ENCODE measurements around the gene FIP1L1. TPM values are rescaled to one million over a fixed set of nuclear protein-coding genes. Genes with fewer than 3 reads are reported as not detected.

Gene FIP1L1
- polyA plus RNA-seq, 6 donors from 2014 or later = 59.8 to 83.7 (median 71.0) TPM

DNA sequence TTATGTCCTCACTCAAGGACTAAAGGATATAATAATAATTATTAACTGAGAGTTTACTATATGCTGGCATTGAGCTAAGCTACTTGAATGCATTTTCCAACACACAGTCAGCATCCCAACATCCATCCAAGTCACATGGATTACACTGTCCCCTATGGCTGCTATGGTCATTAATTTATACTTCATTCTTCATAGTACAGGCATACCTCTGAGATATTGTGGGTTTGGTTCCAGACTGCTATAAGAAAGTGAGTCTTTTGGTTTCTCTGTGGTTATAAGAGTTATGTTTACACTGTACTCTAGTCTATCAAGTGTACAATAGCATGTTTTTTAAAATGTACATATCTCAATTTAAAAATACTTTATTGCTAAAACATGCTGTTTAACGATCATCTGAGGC lies 124.7 kb downstream of the FIP1L1 start:
- no peak for DNase-seq
- no peaks in the 10 kb centered on the region for H3K9me3 Mint-ChIP-seq
- no peak overlapping the region for H3K27ac Mint-ChIP-seq
- peaks cover 0 to 8% (median 0%) of the 10 kb centered on the region in 3 donors for H3K27me3 Mint-ChIP-seq
- no peaks in the 10 kb centered on the region for H3K4me1 Mint-ChIP-seq
- H3K36me3 Mint-ChIP-seq = no peaks in the 10 kb centered on the region
- no peak for ATAC-seq (ENCODE audit: low read depth in 2 of 2)
- H3K4me3 Mint-ChIP-seq = no peak overlapping the region

DNA sequence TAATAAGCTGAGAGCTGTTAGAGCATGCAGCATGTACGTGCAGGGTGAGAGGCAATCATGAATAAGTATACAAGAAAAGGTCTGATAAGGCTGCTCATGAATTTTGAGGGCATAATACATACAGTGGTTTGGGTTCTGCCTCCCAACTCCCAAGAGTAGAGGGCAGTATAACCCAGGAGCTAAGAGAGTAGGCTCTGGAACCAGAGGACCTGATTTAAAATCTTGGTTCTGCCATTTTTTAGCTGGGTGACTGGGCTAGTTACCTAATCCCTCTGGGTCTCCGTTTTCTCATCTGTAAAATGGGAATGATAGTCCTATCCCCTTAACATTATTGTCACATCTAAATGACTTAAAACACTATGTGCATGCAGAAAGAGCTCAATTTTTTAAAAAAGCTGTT lies 128.5 kb downstream of the FIP1L1 start:
- ATAC-seq (ENCODE audit: low read depth in 2 of 2) = no peak

DNA sequence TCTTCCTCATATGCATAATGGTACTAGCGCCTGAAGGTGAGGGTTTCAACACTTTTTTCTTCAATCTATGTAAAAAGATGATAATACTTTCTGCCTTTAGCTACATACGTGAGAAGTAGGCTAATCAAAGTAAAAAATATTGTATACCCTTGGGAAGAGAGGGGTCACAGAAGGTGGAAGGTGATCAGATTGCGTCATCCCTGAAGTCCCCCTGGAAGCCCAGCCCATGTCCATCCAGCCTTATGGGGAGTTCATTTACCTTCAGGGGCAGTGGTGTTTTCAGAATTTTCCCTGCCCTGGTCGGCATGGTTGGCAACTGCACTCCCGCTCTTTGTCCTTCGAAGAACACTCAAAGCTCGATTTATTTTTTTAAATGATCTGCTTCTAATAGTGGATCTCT lies 129.6 kb downstream of the FIP1L1 start:
- Mint-ChIP-seq H3K4me1 (no peaks in the 10 kb centered on the region), H3K27me3 (peaks cover 0 to 8% (median 0%) of the 10 kb centered on the region in 3 donors), H3K4me3 (no peak overlapping the region), H3K27ac (no peak overlapping the region), H3K36me3 (no peaks in the 10 kb centered on the region), H3K9me3 (no peaks in the 10 kb centered on the region)
- no peak for ATAC-seq (ENCODE audit: low read depth in 2 of 2)
- no peak for DNase-seq

More for the DNA sequence above, 128.5 kb downstream of the FIP1L1 start:
- no peak overlapping the region for H3K27ac Mint-ChIP-seq
- no peak for DNase-seq
- no peaks in the 10 kb centered on the region for H3K4me1 Mint-ChIP-seq
- no peaks in the 10 kb centered on the region for H3K36me3 Mint-ChIP-seq
- peaks cover 0 to 8% (median 0%) of the 10 kb centered on the region in 3 donors for H3K27me3 Mint-ChIP-seq
- H3K4me3 Mint-ChIP-seq = no peak overlapping the region
- H3K9me3 Mint-ChIP-seq = no peaks in the 10 kb centered on the region

DNA sequence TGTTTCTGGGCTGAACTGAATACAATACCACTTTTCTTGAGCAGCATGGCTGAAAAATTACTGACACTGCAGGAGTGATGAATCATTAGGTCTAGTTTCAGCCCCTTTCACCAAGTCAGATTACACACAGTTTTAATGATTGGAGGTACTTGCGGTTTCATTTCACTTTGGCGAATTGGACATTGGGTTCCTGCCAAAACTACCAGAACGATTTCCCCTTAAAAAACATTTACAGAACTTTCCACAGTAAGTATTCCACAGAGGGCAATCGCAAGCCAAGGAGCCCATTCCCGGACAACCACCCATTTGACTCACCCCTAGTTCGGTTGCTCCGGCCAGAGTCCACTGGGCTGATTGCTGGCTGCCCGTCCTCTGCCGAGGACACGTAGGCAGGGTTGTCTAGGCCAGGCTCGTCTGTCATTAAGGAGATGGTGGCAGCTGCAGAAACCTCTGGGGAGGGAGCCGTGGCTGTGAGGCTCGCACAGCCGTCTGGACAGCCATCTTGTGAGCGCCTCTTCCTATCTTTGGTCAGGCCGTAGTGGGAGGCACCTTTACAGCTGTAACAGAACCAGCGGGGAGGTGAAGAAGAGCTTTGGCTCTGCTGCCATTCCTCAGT lies 130.3 kb downstream of the FIP1L1 start:
- H3K9me3 Mint-ChIP-seq = no peaks in the 10 kb centered on the region
- no peaks in the 10 kb centered on the region for H3K4me1 Mint-ChIP-seq
- no peak overlapping the region for H3K4me3 Mint-ChIP-seq
- no peak for DNase-seq
- H3K36me3 Mint-ChIP-seq = no peaks in the 10 kb centered on the region
- H3K27ac Mint-ChIP-seq = no peak overlapping the region
- H3K27me3 Mint-ChIP-seq = peaks cover 0 to 7% (median 6%) of the 10 kb centered on the region in 3 donors
- ATAC-seq (ENCODE audit: low read depth in 2 of 2) = no peak

DNA sequence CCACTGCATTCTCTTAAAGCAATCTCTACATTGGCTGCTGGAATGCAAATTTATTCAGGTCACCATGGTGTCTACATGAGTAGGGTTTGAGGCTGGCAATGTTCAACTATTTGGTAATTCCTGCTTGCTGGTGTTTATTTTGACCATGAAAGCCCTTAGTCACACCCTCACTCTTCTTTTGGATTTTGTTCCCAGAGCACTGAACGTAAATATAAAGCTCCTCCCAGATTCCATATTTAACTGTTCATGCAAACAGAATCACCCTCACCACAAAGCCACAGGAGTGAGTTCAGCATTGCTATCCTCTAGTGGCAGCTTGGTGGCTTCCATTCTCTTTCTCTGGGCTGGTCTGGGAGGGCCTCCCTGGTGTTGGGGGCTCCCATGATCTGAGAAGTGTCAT lies 131.0 kb downstream of the FIP1L1 start:
- Mint-ChIP-seq H3K9me3 (no peaks in the 10 kb centered on the region), H3K27me3 (peaks cover 0 to 14% (median 0%) of the 10 kb centered on the region in 3 donors), H3K27ac (no peak overlapping the region), H3K4me1 (no peaks in the 10 kb centered on the region), H3K36me3 (no peaks in the 10 kb centered on the region), H3K4me3 (no peak overlapping the region)
- no peak for DNase-seq
- no peak for ATAC-seq (ENCODE audit: low read depth in 2 of 2)

DNA sequence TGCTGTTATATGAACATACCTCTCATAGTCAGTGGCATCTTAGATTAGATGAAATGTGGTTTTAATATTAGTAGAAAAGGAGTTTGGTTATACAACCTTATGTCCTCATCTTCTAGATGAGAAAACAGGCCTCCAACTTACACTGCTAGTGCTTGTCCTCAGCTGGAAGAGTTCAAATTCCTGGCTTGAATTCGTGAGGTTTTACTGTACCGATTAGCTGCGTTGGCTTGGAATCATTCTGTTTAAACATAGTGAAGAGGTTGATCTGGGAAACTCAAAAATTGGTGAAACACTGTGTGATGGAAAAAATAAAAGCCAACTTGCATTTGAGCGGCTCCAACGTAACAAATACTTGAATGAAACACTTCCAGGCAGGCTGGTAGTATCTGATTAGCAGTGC lies 132.9 kb downstream of the FIP1L1 start:
- Mint-ChIP-seq H3K9me3 (no peaks in the 10 kb centered on the region), H3K4me1 (no peaks in the 10 kb centered on the region), H3K4me3 (no peak overlapping the region), H3K36me3 (no peaks in the 10 kb centered on the region), H3K27ac (no peak overlapping the region), H3K27me3 (peaks cover 0 to 15% (median 0%) of the 10 kb centered on the region in 3 donors)
- ATAC-seq (ENCODE audit: low read depth in 2 of 2) (no peak), DNase-seq (no peak)

Other genes with a start within 250 kb of the FIP1L1 start
- gene SCFD2, start 11.6 kb upstream of the FIP1L1 start, polyA plus RNA-seq (ENCODE audit: low read depth in 6 of 6) = 10 to 100 TPM; 11.6 to 22.7 (median 19.3) TPM
- under 1 TPM in 5 of 6 donors, not detected in 1; 0.09 to 0.67 (median 0.49) TPM for gene LNX1, start 213.8 kb downstream of the FIP1L1 start, polyA plus RNA-seq (ENCODE audit: low read depth in 6 of 6)

Measured in naive B cell (primary cell).